GM21529 (cell line): ENCODE measurements around the gene MINDY4.

Source experiments
- ATAC-seq: cut with Tn5 transposase; IDR thresholded peaks from one replicate; pipeline ENCODE4 v1.9.1; 2021; ENCODE audit not compliant: unreplicated experiment

The MINDY4 gene

GRCh38 chr7:30771174-30771879 is at the start of gene MINDY4:
MINDY4 (plus strand) TSS chr7:30771417; CDS start chr7:30771494, 77 bp downstream.
- peak; percentile 88 for ATAC-seq

DNA sequence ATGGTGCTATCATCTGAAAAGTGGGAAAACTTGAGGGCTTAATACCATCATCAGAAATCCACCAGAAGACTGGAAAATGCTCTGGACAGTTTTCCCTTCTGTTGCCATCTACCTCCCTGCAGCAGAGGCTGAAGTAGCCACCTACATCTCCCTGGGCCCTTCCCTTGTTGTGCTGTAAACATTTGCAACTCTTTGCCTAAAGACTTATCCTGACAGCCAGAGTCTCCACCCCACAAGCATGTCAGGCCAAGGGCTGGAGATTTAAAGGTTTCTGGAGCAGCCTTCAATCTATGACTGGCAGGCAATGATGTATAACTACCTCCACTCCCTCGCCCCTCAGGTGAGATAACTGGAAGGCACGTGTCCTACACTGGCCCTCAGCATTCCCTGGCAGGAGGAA is 49.0 kb upstream of the MINDY4 start:
- no peak for ATAC-seq

GRCh38 chr7:30722671-30723070 is 48.5 kb upstream of the MINDY4 start:
- ATAC-seq, result no peak

- no peak for ATAC-seq
These were observed 47.4 kb upstream of the MINDY4 start for GRCh38 chr7:30723776-30724175.

DNA sequence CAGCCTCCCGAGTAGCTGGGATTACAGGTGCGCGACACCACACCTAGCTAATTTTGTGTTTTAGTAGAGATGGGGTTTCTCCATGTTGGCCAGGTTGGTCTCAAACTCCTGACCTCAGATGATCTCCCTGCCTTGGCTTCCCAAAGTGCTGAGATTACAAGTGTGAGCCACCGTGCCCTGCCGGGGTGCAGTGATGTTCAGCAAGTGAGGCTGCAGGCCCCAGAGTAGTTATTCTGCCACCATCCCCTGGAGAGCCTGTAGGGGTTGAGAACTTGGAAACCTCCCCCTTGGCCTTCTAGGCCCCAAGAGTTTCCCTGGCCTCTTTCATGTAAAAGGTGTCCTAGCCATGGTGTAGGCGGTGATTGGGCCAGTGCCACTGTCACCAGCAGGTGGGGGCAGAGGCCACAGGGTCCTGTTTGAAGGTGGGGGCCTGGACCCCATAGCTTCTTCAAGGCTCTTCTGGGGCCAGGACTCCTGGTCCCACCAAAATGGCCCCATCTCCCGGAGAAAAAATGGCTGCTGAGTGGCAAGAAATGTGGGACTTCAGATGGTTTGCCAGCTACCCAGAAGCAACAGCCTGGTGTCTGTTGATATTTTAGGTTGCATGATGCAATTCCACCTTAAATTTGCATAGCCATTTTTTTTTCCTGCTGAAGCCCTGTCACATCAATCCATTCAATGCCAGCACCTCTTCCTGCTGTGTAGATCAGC is 44.8 kb upstream of the MINDY4 start:
- no peak for ATAC-seq

GRCh38 chr7:30727061-30727945 is 43.9 kb upstream of the MINDY4 start:
- ATAC-seq, result peak; percentile 54

DNA sequence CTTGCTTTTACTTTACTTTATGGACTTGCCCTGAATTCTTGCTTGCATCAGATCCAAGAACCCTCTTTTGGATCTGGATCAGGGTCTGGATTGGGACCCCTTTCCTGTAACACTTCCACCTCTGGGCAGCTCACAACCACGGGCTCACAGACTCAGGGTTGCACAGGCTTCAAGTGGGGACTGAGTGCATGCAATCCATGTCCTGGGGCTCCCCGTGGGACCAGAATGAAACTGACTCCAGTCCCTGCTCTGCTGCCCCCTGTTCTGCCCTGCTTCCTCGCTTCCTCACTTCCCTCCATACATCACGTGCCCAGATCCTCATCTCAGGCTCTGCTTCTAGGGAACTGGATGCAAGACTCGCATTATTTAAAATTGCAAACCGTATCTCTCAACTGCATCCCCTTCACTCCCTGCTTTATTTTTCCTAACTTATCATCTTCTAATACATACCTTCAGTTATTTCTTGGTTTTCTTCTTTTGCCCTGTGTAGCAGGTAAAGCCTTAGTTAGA is 42.6 kb upstream of the MINDY4 start:
- ATAC-seq, result no peak

DNA sequence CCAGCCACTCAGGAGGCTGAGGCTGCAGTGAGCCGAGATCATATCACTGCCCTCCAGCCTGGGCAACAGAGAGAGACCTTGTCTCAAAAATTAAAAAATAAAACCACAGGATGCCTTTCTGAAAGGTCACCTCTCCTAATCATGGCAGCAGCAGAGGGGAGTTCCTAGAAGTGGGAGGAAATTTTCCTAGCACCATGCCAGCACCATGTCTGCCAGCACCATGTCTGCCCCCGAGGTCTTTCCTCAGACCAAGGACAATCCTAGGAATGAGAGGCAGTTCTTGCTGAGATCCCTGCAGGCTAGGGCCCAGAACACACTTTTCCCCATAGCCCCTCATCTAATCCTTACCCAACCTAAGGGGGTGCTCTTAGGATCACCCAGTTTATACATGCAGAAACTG is 41.6 kb upstream of the MINDY4 start:
- no peak for ATAC-seq

DNA sequence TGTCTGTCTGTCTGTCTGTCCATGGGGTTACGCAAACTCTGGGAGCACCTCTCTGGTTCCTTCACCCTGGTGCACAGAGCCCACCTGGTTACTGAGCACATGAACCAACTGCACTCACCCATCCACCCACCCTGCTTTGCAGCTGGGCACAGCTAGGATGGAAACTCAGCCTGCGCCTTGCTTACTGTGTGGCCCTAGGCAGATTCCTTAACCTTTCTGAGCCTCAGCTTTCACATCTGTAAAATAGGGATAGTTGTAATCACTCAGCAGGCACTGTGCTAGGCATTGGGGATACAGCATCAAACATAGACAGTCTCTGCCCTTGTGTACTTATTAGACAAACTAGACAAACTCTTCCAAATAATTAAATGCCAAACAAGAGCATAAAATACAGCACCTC is 41.1 kb upstream of the MINDY4 start:
- no peak for ATAC-seq

- ATAC-seq, result no peak
These were observed 40.2 kb upstream of the MINDY4 start for GRCh38 chr7:30730996-30731395.

- no peak for ATAC-seq
These were observed 39.6 kb upstream of the MINDY4 start for GRCh38 chr7:30731581-30731980.

GRCh38 chr7:30732606-30733005 is 38.6 kb upstream of the MINDY4 start:
- no peak for ATAC-seq

DNA sequence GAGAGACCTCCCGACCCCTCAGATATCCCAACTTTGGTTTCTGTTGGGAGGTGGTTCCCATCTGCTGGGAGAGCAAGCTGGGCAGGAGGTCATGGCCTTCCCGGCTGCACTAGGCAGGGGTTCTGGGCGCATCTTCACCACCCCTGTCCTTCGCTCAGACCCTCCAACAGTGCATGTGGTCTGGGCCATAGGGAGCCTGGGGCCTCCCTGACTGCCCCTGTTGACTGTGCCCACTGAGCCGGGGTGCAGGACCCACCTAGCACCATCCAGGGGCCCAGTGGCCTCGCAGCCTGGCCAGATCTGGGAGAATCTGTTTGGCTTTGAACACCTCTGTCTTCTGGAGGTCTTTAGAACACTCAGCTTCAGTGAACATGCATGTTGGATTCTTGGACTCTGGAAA is 38.0 kb upstream of the MINDY4 start:
- no peak for ATAC-seq

DNA sequence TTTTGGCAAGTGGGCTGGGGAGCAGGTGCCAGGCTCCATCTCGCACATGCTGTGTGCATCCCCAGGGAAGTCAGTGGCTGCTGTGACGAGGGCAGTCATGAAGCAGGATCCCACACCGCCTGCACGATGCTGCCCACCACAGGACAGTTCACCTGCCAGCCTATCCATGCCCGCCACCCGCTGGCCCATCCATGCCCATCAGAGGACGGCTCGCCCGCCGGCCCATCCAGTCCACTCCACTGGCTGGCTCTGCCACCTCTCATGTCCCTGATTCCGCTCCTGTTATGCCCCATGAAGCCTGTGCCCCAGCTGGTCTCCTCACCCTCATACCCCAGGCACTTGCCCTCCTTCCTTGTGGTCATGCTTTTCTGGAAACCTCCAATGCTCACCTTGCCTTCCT is 37.5 kb upstream of the MINDY4 start:
- no peak for ATAC-seq

GRCh38 chr7:30734497-30734896 is 36.7 kb upstream of the MINDY4 start:
- no peak for ATAC-seq

- ATAC-seq, result no peak
These were observed 35.6 kb upstream of the MINDY4 start for GRCh38 chr7:30735631-30736030.

- ATAC-seq, result no peak
These were observed 34.9 kb upstream of the MINDY4 start for GRCh38 chr7:30736291-30736690.

GRCh38 chr7:30738026-30738915 is 32.9 kb upstream of the MINDY4 start:
- no peak for ATAC-seq

- no peak for ATAC-seq
These were observed 31.5 kb upstream of the MINDY4 start for GRCh38 chr7:30739691-30740090.

DNA sequence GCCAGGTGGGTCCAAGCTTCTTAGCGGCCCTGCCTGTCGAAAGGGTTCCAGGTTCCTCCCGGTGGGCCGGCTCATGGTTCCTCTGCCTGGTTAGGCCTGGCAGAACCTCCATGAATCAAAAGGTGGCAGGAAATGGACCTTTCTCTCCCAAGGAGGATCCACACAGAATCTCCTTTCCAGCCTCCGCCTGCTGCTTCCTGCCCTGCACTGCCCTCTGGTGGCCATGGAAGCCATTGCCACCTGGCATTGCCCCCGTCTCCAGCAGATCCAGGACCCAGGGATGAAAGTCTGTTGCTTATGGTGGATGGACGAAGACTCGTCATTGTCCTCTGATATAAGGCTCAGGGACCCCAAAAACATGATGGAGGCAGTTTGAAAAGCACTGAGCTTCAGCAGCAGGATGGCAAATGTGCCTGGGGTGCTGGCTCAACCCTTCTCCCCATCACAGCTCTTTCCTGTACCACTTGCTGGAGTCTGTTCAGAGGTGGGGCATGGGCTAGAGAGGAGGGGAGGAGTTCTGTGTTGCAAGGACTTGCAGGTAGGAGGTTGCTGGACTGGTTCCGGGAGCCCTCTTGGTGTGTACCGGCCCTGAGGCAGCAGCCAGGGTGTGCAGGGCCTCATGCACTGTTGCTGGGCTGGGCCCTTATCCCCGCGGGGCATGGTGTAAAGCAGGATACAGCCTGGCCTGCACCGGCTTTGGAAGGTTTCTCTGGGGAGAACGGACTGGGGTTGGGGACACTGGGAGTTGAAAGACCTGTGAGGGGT is 30.6 kb upstream of the MINDY4 start:
- ATAC-seq, result peak; percentile 76
